GM10266 (cell line): ENCODE measurements around the gene TNFRSF18.

Experiments used
- DNase-seq: peaks from one replicate; pipeline ENCODE4 v3.0.0; 2012; ENCODE audit errors: extremely low spot score
- CTCF ChIP-seq: IDR thresholded peaks from 2 replicates; pipeline ENCODE4 v1.5.1; 2012; ENCODE audit warnings: mild to moderate bottlenecking, low read depth; ENCODE audit not compliant: control insufficient read depth, insufficient read depth; ENCODE audit errors: missing control alignments

TNFRSF18 gene

DNA sequence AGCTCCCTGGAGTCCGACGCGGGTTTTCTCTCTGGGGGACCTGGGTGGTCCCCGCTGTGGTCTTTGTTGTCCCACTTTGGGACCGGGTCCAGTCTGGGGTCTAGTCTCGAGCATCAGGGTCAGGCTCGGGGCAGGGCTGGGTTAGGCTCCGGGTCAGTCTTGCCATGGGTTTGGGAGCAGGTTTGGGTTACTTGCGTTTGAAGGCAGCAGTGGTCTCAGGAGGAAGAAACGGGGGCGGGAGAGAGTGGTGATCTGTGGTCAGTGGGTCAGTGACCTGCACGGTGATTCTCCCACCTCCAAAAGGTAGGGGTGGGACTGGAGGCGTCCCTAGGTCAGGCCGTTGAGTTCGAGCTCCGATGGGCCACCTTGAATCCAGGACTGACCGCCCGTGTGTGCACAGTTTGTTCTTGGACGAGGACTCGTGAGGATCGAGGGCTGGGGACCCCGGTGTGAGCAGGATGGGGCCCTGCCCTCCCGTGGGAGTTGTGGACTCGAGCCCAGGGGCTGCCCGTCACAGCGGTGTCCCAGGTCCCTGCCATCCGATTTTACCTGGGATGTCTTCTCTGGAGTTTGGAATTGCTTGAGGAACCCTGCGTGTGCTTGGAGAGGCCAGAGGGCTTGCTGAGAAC lies 27.9 kb upstream of the TNFRSF18 start:
- no peak for DNase-seq
- no peak for TF ChIP-seq CTCF

- TF ChIP-seq CTCF = no peak
- DNase-seq = no peak
Observed at GRCh38 chr1:1233567-1233892, 27.1 kb upstream of the TNFRSF18 start.

GRCh38 chr1:1232796-1233566 lies 26.6 kb upstream of the TNFRSF18 start:
- DNase-seq = no peak
- TF ChIP-seq CTCF = no peak

DNA sequence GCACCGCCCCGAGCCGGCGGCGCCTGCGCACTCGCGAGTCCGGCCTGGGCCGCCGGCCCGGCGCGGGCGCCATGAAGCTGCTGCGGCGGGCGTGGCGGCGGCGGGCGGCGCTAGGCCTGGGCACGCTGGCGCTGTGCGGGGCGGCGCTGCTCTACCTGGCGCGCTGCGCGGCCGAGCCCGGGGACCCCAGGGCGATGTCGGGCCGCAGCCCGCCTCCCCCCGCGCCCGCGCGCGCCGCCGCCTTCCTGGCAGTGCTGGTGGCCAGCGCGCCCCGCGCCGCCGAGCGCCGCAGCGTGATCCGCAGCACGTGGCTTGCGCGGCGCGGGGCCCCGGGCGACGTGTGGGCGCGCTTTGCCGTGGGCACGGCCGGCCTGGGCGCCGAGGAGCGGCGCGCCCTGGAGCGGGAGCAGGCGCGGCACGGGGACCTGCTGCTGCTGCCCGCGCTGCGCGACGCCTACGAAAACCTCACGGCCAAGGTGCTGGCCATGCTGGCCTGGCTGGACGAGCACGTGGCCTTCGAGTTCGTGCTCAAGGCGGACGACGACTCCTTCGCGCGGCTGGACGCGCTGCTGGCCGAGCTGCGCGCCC lies 25.9 kb upstream of the TNFRSF18 start, which contains the start of gene B3GALT6:
Gene B3GALT6, plus strand, starts transcription at position 30 of the 588 bp plus-strand sequence. Its CDS starts 42 bp downstream, at position 72.
- no peak for TF ChIP-seq CTCF
- no peak for DNase-seq

- TF ChIP-seq CTCF = no peak
- DNase-seq = peak; percentile 100
Observed at GRCh38 chr1:1231400-1232207, 25.2 kb upstream of the TNFRSF18 start, which contains the start of gene SDF4. Gene SDF4, minus strand, starts transcription at chr1:1232001. Its CDS starts 3,229 bp downstream, at chr1:1228772.

DNA sequence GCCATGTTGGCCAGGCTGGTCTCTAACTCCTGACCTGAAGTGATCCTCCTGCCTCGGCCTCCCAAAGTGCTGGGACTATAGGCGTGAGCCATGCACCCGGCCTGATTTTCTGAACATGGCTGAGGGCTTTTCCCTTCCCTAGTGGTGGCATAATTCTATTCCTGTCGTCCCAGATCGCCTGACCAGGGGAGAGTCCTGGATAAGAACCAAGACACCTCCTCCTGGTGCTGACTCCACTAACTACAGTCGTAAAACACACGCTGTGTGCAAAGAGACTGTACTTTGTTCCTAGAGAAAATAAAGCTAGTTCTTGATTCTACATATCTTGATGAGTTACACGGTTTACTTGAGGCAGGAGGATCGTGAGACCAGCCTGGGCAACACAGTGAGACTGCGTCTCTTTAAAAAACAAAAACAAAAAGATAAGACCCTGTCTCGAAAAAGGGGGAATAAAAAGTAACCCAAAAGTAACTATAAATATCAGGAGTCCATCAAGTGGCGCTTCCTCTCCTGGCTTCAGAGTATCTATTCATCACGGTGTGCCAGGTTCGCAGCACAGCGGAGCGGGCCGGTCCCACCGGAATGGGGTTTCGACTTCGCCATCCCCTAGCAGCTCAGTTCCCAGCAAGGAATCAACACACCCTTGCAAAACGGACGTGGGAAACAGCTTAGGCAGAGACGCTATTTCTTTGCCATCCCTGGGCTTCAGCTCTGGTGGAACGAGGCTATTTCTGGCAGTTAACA lies 24.4 kb upstream of the TNFRSF18 start:
- DNase-seq = no peak
- peak; percentile 10 for TF ChIP-seq CTCF
